Measurements from ENCODE around the gene ZBTB37.

Gene ZBTB37

DNA sequence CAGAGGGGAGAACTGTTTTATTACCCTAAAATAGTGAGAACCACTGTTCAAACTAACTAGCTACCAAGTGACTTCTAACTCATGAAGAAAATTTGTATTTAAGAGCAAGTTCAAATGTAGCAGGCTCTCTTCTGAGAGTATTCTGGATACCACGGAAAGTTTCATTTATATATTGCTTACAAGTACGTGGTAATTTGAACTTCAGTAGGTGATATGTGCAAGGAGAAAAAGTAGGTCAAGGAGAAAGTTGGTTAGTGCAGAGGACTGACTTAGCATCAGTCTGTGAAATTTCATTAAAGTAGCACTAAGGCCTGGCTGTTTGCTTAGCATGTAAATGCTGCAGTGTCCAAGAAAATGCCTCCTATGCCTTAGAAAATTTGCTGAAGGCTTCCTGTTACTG is 32.2 kb downstream of the ZBTB37 start:
- no peak for DNase-seq (ENCODE audit: low read depth in 1 of 2, low spot score in 1 of 2)
- H3K4me3 ChIP-seq (replicated peaks; ENCODE audit: insufficient read depth, low read length), result no peak overlapping the region
- H3K27ac ChIP-seq (replicated peaks), result no peak overlapping the region
- H3K27me3 ChIP-seq (ENCODE audit: insufficient read depth, poor library complexity, severe bottlenecking), result no peaks in the 10 kb centered on the region
- TF ChIP-seq GABPA (IDR thresholded peaks at IDR 0.05; ENCODE audit: low read depth), result no peak
- TF ChIP-seq POLR2AphosphoS5 (IDR thresholded peaks at IDR 0.05; ENCODE audit: low read depth), result no peak
- no peak for TF ChIP-seq SPI1 (IDR thresholded peaks at IDR 0.05; ENCODE audit: borderline replicate concordance, low read depth)
- TF ChIP-seq, protein P1, sequence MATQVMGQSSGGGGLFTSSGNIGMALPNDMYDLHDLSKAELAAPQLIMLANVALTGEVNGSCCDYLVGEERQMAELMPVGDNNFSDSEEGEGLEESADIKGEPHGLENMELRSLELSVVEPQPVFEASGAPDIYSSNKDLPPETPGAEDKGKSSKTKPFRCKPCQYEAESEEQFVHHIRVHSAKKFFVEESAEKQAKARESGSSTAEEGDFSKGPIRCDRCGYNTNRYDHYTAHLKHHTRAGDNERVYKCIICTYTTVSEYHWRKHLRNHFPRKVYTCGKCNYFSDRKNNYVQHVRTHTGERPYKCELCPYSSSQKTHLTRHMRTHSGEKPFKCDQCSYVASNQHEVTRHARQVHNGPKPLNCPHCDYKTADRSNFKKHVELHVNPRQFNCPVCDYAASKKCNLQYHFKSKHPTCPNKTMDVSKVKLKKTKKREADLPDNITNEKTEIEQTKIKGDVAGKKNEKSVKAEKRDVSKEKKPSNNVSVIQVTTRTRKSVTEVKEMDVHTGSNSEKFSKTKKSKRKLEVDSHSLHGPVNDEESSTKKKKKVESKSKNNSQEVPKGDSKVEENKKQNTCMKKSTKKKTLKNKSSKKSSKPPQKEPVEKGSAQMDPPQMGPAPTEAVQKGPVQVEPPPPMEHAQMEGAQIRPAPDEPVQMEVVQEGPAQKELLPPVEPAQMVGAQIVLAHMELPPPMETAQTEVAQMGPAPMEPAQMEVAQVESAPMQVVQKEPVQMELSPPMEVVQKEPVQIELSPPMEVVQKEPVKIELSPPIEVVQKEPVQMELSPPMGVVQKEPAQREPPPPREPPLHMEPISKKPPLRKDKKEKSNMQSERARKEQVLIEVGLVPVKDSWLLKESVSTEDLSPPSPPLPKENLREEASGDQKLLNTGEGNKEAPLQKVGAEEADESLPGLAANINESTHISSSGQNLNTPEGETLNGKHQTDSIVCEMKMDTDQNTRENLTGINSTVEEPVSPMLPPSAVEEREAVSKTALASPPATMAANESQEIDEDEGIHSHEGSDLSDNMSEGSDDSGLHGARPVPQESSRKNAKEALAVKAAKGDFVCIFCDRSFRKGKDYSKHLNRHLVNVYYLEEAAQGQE (IDR thresholded peaks at IDR 0.05; ENCODE audit: insufficient replicate concordance, low read depth), result no peak
- TF ChIP-seq, protein P2, sequence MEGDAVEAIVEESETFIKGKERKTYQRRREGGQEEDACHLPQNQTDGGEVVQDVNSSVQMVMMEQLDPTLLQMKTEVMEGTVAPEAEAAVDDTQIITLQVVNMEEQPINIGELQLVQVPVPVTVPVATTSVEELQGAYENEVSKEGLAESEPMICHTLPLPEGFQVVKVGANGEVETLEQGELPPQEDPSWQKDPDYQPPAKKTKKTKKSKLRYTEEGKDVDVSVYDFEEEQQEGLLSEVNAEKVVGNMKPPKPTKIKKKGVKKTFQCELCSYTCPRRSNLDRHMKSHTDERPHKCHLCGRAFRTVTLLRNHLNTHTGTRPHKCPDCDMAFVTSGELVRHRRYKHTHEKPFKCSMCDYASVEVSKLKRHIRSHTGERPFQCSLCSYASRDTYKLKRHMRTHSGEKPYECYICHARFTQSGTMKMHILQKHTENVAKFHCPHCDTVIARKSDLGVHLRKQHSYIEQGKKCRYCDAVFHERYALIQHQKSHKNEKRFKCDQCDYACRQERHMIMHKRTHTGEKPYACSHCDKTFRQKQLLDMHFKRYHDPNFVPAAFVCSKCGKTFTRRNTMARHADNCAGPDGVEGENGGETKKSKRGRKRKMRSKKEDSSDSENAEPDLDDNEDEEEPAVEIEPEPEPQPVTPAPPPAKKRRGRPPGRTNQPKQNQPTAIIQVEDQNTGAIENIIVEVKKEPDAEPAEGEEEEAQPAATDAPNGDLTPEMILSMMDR (IDR thresholded peaks at IDR 0.05; ENCODE audit: insufficient read depth, low read length), result no peak

DNA sequence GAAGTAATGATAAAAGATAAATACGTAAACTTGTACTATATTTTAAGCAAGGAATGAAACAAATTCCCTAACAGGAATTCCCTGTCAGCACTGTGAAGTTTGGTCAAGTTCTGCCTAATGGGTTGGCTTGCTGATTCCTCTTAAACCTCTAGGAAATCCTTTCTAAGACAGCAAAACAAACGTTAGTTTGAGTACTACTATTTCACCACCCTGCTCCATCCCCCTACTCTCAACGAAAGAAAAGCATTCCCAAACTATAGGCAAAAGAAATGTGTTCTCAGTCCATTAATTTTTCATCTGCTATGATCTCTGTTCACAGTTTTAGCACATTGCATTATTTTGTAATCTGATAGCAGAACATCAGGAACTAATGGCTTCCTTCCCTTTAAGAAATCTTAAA is 32.8 kb downstream of the ZBTB37 start:
- no peak for DNase-seq (ENCODE audit: low read depth in 1 of 2, low spot score in 1 of 2)
- TF ChIP-seq POLR2AphosphoS5 (IDR thresholded peaks at IDR 0.05; ENCODE audit: low read depth), result no peak
- TF ChIP-seq SPI1 (IDR thresholded peaks at IDR 0.05; ENCODE audit: borderline replicate concordance, low read depth), result no peak
- no peak for TF ChIP-seq GABPA (IDR thresholded peaks at IDR 0.05; ENCODE audit: low read depth)
- no peaks in the 10 kb centered on the region for H3K27me3 ChIP-seq (ENCODE audit: insufficient read depth, poor library complexity, severe bottlenecking)
- H3K4me3 ChIP-seq (replicated peaks; ENCODE audit: insufficient read depth, low read length), result no peak overlapping the region
- H3K27ac ChIP-seq (replicated peaks), result no peak overlapping the region

DNA sequence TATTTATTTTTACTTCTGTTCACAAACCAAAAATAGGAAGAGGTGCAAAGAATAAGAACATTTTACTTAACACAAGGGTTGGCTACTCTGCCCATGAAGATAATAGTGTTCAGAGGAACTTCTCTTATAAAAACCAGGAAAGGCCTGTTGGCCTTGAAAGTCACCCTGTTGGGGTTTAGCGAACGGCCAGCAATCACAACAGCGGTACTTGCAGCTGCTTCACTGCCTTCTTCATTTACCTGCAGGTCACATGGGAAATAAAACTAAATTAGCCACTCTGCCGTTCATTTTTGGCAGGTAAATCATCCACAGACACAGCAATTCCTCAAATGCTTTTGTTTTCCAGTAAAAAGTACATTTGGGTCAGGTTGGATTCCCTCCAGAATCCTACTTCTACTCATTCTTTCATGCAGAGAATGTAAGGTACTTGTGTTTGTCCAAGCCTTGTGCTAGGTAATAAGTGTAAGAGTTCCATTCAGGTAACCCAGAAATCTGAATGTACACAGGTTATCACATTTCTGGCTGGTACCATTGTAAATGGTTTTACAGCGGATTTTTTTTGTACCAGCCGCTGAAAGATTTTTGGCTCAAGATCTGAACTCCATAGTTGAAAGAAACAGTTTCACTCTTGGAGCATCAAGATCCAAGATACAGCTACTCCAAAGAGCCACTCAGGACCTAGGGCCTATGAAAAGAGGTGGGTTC is 35.8 kb downstream of the ZBTB37 start:
- TF ChIP-seq, protein P1 (IDR thresholded peaks at IDR 0.05; ENCODE audit: insufficient replicate concordance, low read depth), result no peak
- TF ChIP-seq GABPA (IDR thresholded peaks at IDR 0.05; ENCODE audit: low read depth), result no peak
- TF ChIP-seq SPI1 (IDR thresholded peaks at IDR 0.05; ENCODE audit: borderline replicate concordance, low read depth), result no peak
- TF ChIP-seq POLR2AphosphoS5 (IDR thresholded peaks at IDR 0.05; ENCODE audit: low read depth), result no peak
- TF ChIP-seq, protein P2 (IDR thresholded peaks at IDR 0.05; ENCODE audit: insufficient read depth, low read length), result no peak
- Histone ChIP-seq H3K27me3 (ENCODE audit: insufficient read depth, poor library complexity, severe bottlenecking) (no peaks in the 10 kb centered on the region), H3K27ac (replicated peaks) (no peak overlapping the region), H3K4me3 (replicated peaks; ENCODE audit: insufficient read depth, low read length) (no peak overlapping the region)
- no peak for DNase-seq (ENCODE audit: low read depth in 1 of 2, low spot score in 1 of 2)

DNA sequence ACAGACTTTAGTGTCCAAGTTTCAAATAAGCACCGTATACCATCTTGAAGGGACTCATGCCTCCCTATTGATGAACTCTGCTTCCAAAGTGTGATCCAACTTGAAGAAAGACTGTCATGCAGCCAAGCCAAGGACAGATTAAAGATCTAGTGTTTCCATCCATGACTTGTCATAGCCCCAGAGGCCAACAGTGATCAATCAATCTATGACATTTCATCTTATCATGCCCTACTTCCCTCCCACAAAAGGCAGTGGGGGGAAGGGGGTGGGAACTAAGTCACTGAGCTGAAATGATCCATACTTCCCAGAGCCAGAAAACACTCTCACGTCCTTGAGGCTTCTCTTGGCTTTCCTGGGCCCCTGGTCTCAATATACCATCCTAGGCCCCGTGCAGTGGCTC is 44.9 kb downstream of the ZBTB37 start:
- no peak for TF ChIP-seq POLR2AphosphoS5 (IDR thresholded peaks at IDR 0.05; ENCODE audit: low read depth)
- TF ChIP-seq GABPA (IDR thresholded peaks at IDR 0.05; ENCODE audit: low read depth), result no peak
- TF ChIP-seq, protein P2 (IDR thresholded peaks at IDR 0.05; ENCODE audit: insufficient read depth, low read length), result no peak
- TF ChIP-seq SPI1 (IDR thresholded peaks at IDR 0.05; ENCODE audit: borderline replicate concordance, low read depth), result no peak
- TF ChIP-seq, protein P1 (IDR thresholded peaks at IDR 0.05; ENCODE audit: insufficient replicate concordance, low read depth), result no peak
- no peak for DNase-seq (ENCODE audit: low read depth in 1 of 2, low spot score in 1 of 2)
- Histone ChIP-seq H3K27me3 (ENCODE audit: insufficient read depth, poor library complexity, severe bottlenecking) (no peaks in the 10 kb centered on the region), H3K27ac (replicated peaks) (no peak overlapping the region), H3K4me3 (replicated peaks; ENCODE audit: insufficient read depth, low read length) (no peak overlapping the region)

Data from HL-60 (cell line).